NCI-H446 treated with DMSO at 0.1 percent for 48 hours (cell line): ENCODE results near the gene GGCX.
"Not testable (repeated sequence)": the region's sequence is repeated elsewhere in the genome, so short reads cannot be mapped to it uniquely, and the experiment has no call there.

ENCODE experiments used
- DNase-seq: peaks from one replicate; lab custom pipeline; 2025; lab: John Stamatoyannopoulos, UW

Gene GGCX

GRCh38 chr2:85575739-85576138, 14.4 kb upstream of the GGCX start:
- no peak for DNase-seq

GRCh38 chr2:85566265-85566664, 5.0 kb upstream of the GGCX start:
- no peak for DNase-seq

- no peak for DNase-seq
Measured at GRCh38 chr2:85564144-85564563, 2.9 kb upstream of the GGCX start.

GRCh38 chr2:85560812-85561279, 447 bp downstream of the GGCX start:
- DNase-seq = no peak

- DNase-seq = not testable (repeated sequence)
Measured at GRCh38 chr2:85560403-85560726, 928 bp downstream of the GGCX start.

DNA sequence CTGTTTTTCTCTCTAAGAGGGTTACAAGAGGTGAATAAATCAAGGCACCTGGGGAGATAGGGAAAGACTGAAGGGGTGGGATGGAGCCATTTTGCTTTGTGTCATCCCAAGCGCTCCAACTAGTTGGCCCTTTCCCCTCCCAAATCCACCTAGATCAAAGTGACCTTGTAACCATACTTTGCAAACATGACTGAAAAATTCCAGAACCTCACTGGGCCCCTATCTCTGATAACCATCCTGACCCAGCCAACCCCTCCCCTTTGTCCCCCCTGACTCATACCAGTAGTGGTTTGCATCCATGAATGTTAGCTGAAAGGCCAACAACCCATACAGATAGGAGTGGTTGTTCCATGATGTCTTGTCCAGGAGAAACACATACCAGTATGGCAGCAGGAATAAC, 3.1 kb downstream of the GGCX start:
- no peak for DNase-seq

DNA sequence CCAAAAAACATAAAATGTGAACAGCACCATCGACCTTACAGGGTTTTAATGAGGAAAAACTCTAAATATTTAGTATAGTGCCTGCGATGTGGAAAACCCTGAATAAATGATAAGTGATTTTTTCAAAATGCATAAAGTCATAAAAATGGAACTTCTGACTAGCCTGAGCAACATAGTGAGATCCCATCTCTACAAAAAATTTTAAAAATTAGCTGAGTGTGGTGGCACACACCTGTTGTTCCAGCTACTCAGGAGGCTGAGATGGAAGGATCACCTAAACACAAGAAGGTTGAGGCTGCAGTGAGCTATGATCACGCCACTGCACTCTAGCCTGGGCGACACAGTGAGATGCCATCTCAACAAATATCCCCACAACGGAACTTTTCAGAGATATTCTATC, 4.2 kb downstream of the GGCX start:
- no peak for DNase-seq

DNA sequence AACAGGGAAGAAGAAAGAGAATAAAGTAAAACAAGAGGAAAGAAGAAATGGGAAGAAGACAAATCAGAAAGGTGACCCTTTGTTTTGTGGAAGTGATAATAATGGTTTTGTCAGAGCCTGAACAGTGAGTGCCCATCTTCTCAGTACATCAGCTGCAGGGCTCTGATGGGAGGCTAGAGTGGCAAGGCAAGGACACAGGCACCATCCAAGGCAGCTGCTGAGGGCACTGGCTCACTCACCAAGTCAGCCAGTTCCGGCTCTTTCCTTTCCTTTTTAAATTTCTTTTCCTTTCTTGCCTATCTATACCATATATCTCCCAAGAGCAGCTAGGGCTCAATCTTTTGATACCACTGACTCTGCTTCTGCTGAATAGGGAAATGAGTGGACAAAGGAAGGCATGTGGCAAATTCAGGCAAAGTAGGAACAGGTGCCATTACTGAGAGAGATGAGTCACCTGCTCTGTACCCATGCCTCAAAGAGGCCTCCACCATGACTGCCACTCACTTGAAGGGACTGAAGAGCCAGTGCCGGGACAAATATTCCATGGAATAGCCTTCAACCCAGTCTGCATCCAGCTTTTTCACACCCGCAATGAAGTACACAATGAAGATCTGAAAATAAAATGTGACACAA, 6.2 kb downstream of the GGCX start:
- DNase-seq = no peak

DNA sequence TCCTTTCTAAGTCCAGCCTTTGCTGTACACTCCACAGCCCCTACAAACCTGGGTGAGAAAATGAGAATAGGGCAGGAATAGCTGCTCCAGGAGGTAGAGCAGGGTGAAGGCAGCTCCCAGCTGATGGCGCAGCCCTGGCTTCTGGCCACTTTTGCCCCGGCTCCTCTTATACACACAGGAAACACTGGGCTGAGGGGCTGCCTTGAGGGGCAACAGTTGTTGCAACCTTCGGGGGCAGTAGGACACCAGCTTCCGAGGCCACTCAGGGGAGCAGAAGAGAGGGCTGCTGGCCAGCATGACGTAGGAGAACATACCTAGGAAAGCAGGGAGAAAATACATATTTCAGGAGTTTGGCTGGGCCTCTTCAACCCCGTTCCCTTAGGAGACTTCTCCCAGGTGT, 8.1 kb downstream of the GGCX start:
- no peak for DNase-seq

DNA sequence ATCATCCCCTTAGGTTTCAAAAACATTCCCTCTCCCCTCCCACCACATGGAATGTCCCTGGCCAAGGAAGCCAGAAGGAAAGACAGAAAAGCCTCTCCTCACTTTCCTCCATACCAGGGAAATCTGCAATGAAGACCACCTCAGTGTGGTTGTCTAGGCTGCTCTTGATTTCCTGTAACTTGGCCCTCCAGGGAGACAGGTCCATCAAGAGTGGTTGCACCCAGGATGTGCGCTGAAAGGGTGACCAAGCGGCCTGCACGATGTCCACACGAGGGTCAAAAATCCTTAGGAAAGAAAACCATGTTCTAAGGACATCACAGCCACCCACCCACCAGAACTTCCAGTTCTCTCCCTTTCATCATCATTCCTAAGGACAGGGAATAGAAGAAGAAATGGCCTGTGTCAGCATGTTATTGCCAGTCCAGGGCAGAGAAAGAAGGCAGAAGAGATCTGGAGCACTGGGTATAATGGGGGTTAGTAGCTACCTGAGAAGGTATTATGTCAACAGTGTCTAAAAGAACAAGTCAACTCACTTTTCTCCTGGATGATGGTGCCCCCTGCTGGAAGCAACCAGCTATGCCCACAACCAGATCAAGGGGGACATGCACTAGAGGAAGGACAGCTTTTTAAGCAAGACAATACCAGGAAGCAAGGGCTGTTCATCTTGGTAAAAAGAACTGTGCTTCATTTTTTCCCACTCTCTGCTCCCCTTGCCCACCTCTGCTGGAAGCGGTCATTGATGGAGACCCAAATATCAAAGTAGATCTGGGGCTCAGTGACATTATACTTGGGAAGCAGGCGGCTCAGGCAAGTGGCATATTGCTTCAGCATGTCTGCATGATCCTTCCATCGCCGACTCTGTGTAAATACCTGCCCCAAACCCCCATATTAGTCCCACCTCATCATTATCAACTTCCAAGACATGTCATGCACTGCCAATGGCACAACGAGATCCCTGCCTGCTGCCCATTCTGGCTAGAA, 9.3 kb downstream of the GGCX start:
- DNase-seq = no peak

GRCh38 chr2:85550486-85550885, 10.8 kb downstream of the GGCX start:
- DNase-seq = no peak

DNA sequence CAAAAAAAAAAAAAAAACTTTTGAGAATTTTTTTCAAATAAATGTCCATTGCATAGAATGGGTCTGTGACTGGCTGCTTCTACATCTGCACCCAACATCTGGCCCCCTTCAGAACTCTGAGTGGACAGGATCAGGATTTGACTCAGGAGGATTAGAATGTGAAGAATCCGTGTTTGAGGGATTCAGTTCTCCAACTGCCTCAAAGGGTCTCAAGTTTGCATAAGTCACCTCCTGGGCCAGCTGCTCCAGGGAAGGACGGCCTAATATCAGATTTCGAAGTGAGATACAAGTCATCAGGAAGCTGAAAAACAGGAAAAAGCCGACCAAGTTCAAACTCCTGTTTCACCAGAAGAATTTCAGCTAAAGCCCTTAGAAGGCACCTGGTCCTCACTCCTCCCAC, 11.5 kb downstream of the GGCX start:
- no peak for DNase-seq

- DNase-seq = no peak
Measured at GRCh38 chr2:85549095-85549494, 12.2 kb downstream of the GGCX start.

DNA sequence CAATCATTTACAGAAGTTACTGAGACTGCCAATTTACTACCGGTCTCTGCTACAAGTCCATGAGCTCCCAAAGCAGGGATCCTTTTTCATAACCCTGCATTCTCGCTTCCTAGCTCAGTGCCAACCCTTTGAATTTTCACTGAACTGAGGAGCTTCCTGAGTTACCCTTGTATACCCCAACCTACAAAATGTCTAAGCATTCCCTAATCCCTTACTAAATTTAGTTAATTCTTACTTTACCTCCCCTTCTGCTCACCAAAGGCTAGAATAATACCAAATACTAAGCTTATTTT, 12.7 kb downstream of the GGCX start:
- no peak for DNase-seq

DNA sequence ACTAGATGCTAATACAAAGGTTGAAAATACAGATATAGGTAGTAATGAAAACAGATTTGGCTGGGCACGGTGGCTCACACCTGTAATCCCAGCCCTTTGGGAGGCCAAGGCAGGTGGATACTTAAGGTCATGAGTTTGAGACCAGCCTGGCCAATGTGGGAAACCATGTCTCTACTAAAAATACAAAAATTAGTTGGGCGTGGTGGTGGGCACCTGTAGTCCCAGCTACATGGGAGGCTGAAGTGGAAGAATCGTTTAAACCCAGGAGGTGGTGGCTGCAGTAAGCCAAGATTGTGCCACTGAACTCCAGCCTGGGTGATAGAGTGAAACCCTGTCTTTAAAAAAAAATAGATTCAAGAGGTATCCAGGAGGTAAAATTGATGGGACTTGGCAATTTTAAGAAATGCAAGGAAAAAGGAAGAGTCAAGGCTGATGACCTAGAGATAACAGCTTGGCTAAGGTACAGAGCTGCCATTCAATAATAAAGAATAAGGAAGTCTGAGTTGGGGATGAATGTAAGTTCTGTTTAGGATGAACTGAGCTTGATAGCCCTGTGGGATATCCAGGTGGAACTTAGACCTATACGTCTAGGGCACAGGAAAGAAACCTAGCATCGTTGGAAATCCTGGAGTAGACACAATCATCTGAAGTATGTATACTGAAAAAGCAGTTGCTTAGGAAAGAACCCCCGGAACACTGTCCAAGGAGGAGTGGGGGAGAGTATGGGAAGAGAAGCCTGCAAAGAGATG, 13.3 kb downstream of the GGCX start:
- DNase-seq = no peak

- DNase-seq = no peak
Measured at GRCh38 chr2:85547089-85547858, 14.0 kb downstream of the GGCX start.

DNA sequence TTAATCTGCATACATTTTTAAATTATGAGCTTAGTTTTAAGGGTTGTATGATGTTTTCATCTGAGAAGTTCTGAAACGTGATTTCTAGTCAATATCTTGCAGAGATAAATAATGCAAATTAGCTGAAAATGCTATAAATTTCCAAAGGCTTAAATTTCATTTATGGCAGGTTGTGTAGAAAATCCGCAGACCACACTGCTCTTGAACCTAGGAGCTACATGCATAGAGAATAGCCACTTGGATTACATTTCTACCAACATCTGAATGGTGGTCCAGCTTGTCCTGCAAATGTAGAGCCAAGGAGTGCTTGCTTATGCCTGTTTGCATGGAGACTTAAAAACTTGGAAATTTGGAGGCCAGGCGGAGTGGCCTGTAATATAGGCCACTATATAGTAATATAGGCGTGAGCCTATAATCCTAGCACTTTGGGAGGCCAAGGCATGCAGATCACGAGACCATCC, 15.5 kb downstream of the GGCX start:
- DNase-seq = no peak

- DNase-seq = not testable (repeated sequence)
Measured at GRCh38 chr2:85544915-85545779, 16.1 kb downstream of the GGCX start.

DNA sequence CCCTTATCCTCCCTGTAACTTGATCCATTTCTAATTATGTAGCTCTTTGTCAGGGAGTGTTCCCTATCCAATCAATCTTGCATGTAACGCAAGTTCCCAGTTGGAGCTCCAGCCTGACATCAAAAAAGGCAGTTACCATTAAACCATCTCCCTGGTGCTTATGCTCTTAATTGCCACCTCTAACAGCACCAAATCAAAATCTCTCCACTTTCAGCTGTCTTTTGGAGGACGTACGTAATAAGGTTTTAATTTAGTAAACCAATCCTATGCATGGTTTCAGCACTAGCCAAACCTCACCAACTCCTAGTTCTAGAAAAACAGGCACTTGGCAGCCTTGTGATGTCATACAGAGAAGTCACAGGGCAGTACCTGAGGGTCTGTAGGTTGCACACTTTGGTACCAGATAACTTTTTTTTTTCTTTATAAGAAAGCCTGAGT, 17.0 kb downstream of the GGCX start:
- DNase-seq = not testable (repeated sequence)

DNA sequence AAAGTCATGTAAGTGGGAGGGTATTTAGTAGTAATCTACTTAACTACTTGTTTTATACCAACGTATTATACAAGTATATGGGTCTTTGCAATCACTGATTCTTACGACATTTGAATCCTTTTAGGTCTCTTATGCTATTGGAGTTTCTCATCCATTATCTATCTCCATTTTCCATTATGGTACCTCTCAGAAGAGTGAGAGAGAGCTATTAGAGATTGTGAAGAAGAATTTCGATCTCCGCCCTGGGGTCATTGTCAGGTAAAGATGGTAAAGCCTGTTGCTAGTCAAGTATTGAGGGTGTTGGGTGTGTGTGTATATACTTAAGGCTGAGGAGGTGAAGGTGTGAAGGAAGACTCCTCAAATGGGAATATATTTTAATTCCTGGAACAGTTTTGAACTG, 18.5 kb downstream of the GGCX start:
- no peak for DNase-seq
